Neural crest cell (in vitro differentiated cells): Measurements from ENCODE around the gene ZNF557. TPM values are rescaled to one million over a fixed set of nuclear protein-coding genes. Genes with fewer than 3 reads are reported as not detected.

Experiments
- DNase-seq: peaks from one replicate; pipeline ENCODE4 v3.0.0; 2021; ENCODE audit warnings: low read depth, mixed read lengths, low spot score
- H3K27ac Mint-ChIP-seq: one replicate; pipeline ENCODE4 v1.8.0; 2021; ENCODE audit warnings: mild to moderate bottlenecking, mixed read lengths; ENCODE audit not compliant: unreplicated experiment
- H3K27me3 Mint-ChIP-seq: 2 replicates; pipeline ENCODE4 v1.8.0; 2021; ENCODE audit warnings: low read depth, mild to moderate bottlenecking, mixed read lengths
- H3K36me3 Mint-ChIP-seq: 2 replicates; pipeline ENCODE4 v1.8.0; 2021; ENCODE audit warnings: low read depth, mild to moderate bottlenecking, mixed read lengths
- H3K4me1 Mint-ChIP-seq: 2 replicates; pipeline ENCODE4 v1.8.0; 2021; ENCODE audit warnings: mixed read lengths
- H3K4me3 Mint-ChIP-seq: one replicate; pipeline ENCODE4 v1.8.0; 2021; ENCODE audit warnings: mild to moderate bottlenecking, mixed read lengths
- H3K9me3 Mint-ChIP-seq: 2 replicates; pipeline ENCODE4 v1.8.0; 2021; ENCODE audit warnings: mixed read lengths
- total RNA-seq: library from RNA; stranded (reverse); gene quantifications from 2 replicates; pipeline ENCODE4 v1.2.1, GENCODE V29; 2021
- TF ChIP-seq, protein P1 (sequence below): fragments of 200-600 bp; sonication (generic); conservative IDR thresholded peaks from 2 replicates; pipeline ENCODE4 v1.5.0; 2021; ENCODE audit warnings: antibody characterized with exemption, mild to moderate bottlenecking

The ZNF557 gene
- total RNA-seq, 1 donor from 2014 or later, result 13.9 TPM

DNA sequence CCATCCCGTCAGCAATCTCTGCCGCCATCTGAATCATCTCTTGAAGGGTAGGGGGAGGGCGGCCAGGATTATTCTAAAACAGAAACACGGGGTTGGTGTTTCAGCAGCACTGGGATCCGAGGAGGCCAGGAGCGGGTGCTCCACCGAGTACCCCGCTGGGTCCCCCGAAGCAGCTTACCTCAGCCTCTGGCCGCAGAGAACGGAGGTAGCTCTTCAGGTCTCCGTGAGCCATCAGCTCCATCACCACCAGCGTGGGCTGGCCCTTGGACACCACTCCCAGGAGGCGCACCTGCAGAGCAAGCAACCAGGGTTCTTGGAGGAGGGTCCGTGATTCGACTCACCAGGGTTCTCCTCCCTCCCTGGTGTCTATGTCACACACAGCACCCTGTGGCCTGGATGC is 53.2 kb downstream of the ZNF557 start:
- TF ChIP-seq, protein P1, sequence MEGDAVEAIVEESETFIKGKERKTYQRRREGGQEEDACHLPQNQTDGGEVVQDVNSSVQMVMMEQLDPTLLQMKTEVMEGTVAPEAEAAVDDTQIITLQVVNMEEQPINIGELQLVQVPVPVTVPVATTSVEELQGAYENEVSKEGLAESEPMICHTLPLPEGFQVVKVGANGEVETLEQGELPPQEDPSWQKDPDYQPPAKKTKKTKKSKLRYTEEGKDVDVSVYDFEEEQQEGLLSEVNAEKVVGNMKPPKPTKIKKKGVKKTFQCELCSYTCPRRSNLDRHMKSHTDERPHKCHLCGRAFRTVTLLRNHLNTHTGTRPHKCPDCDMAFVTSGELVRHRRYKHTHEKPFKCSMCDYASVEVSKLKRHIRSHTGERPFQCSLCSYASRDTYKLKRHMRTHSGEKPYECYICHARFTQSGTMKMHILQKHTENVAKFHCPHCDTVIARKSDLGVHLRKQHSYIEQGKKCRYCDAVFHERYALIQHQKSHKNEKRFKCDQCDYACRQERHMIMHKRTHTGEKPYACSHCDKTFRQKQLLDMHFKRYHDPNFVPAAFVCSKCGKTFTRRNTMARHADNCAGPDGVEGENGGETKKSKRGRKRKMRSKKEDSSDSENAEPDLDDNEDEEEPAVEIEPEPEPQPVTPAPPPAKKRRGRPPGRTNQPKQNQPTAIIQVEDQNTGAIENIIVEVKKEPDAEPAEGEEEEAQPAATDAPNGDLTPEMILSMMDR, result no peak
- Mint-ChIP-seq H3K27me3 (no peaks in the 10 kb centered on the region), H3K4me1 (no peaks in the 10 kb centered on the region), H3K9me3 (peaks cover 7% of the 10 kb centered on the region), H3K36me3 (peaks cover 31% of the 10 kb centered on the region), H3K27ac (no peak overlapping the region), H3K4me3 (no peak overlapping the region)
- no peak for DNase-seq

DNA sequence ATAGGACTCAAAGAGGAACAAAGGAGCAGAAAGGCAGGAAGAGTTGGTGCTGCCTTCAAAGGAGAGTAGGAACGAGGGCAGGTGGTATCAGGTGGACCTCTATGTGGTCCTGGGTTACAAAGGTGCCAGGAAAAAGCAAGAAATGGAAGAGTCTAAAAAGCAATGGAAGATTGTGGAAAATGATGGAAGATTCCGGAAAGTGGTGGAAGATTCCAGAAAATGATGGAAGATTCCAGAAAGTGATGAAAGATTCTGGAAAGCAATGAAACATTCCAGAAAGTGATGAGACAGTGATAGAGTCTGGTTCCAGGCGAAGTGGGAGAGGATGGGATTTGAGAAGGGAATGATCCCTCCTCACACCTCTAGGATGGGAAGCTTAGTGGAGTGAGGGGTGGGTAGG is 55.3 kb downstream of the ZNF557 start:
- DNase-seq, result no peak
- Mint-ChIP-seq H3K36me3 (peaks cover 26% of the 10 kb centered on the region), H3K27ac (peak overlapping the region; percentile 9), H3K4me3 (no peak overlapping the region), H3K4me1 (no peaks in the 10 kb centered on the region), H3K27me3 (no peaks in the 10 kb centered on the region), H3K9me3 (peaks cover 7% of the 10 kb centered on the region)
- TF ChIP-seq, protein P1, result no peak

DNA sequence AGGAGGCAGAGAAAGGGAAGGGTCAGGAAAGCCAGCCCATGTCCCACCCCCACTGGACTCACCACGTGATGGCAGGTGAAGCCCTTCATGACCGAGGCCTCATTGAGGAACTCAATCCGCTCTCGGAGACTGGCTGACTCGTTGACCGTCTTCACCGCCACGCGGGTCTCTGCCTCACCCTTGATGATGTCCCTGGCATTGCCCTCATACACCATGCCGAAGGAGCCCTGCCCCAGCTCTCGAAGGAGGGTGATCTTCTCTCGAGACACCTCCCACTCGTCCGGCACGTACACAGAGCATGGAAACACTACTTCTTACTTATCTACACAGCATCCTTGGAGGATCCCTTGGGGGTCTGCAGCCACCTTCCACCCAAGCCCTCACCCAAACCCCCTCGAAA is 55.7 kb downstream of the ZNF557 start:
- Mint-ChIP-seq H3K4me1 (no peaks in the 10 kb centered on the region), H3K27ac (no peak overlapping the region), H3K4me3 (no peak overlapping the region), H3K27me3 (no peaks in the 10 kb centered on the region), H3K36me3 (peaks cover 25% of the 10 kb centered on the region), H3K9me3 (peaks cover 7% of the 10 kb centered on the region)
- TF ChIP-seq, protein P1, result no peak
- no peak for DNase-seq

DNA sequence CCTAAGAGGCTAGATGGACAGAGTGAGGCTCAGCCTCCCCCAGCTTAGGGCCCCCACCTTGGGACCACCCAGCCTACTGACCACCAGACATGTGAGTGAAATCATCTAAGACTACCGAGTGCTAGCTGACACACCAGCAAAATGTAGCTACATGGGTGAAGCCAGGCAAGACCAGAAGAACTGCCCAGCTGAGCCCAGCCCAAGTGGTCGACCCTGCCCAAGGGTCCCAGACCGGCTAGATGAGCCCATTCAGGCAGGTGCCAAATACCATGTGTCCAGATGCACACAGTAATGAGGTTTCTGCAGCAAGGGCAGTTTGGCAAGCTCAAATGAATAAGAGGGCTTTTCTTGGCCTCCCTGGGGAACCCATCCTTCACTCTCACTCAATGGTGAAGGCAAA is 56.6 kb downstream of the ZNF557 start:
- Mint-ChIP-seq H3K9me3 (peaks cover 7% of the 10 kb centered on the region), H3K4me3 (no peak overlapping the region), H3K36me3 (peaks cover 27% of the 10 kb centered on the region), H3K27ac (no peak overlapping the region), H3K27me3 (no peaks in the 10 kb centered on the region), H3K4me1 (no peaks in the 10 kb centered on the region)
- DNase-seq, result no peak
- TF ChIP-seq, protein P1, result no peak

DNA sequence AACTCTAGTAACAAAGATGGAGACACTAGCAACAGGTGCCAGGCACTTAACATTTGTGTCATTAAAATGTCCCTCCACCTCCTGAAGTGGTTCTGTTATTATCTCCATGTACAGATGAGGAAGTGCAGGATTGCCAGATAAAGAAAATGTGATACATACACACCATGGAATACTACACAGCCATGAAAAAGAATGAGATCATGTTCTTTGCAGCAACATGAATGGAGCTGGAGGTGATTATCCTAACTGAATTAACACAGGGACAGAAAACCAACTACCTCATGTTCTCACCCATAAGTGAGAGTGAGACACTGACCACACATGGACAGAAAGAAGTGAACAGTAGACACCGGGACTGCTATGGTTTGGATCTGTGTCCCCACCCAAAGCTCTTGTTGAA is 60.5 kb downstream of the ZNF557 start:
- DNase-seq, result no peak
- no peaks in the 10 kb centered on the region for H3K4me1 Mint-ChIP-seq
- no peak overlapping the region for H3K27ac Mint-ChIP-seq
- H3K4me3 Mint-ChIP-seq, result no peak overlapping the region
- TF ChIP-seq, protein P1, result no peak
- H3K36me3 Mint-ChIP-seq, result peaks cover 21% of the 10 kb centered on the region
- H3K27me3 Mint-ChIP-seq, result no peaks in the 10 kb centered on the region
- peaks cover 3% of the 10 kb centered on the region for H3K9me3 Mint-ChIP-seq

DNA sequence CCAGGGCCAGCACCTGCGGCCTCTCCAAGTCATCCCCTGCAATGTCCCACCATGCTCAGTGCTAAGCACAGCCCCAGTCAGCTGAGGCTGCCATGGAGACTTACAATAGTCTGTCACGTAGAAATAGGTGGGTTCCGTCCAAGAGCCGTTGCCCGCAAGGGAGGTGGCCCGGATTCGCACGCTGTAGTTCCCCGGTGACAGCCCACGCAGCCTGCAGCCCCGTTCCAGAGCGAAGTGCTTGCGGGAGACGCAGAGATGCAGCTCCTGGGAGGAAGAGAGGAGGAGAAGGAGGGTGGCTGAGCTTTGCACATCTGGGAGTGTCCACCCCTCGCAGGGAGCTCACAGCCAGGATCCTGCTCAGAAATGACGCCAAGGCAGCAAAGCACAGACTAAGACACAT is 62.6 kb downstream of the ZNF557 start:
- H3K9me3 Mint-ChIP-seq, result no peaks in the 10 kb centered on the region
- no peaks in the 10 kb centered on the region for H3K4me1 Mint-ChIP-seq
- TF ChIP-seq, protein P1, result no peak
- no peaks in the 10 kb centered on the region for H3K27me3 Mint-ChIP-seq
- peaks cover 13% of the 10 kb centered on the region for H3K36me3 Mint-ChIP-seq
- H3K4me3 Mint-ChIP-seq, result no peak overlapping the region
- H3K27ac Mint-ChIP-seq, result no peak overlapping the region
- DNase-seq, result no peak
